ENCODE measurements around the gene ATP6V0A4.
"Not testable (repeated sequence)": the region's sequence is repeated elsewhere in the genome, so short reads cannot be mapped to it uniquely, and the experiment has no call there.

Gene ATP6V0A4

DNA sequence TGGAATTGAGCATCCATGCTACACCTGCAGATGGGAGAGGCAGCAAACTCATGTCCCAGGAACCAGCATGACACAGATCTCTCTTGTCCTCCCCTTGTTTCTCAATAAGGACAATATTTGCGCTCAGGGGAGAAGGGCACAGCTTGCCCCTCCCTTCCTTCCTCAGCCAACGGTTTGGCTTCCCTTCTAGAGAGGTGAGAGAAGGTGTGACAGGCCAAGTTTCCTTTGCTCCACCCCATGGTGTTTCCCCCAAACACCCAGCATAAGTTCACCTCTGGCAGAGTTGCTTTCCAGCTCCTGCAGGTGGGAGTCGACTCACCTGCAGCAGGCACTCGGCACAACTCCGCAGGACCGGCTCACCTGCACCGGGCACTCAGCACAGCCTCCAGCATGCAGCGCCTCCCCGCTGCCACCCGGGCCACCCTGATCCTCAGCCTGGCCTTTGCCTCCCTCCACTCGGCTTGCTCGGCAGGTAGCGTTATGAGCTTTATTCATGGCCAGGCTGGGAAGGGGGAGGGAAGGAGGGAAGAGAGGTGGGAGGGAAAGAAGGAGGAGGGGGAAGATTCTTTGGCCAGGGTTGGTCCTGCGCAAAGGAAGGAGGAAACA, at the start of gene ATP6V0A4, which contains the start of gene TMEM213:
TSS of gene ATP6V0A4 (minus strand) at position 482 of the 606 bp plus-strand sequence. CDS start 26,949 bp downstream, outside the sequence.
TSS of gene TMEM213 (plus strand) at position 280 of the 606 bp plus-strand sequence. CDS start at position 391, 111 bp downstream.
- DNase-seq (ENCODE audit: low read depth, low spot score), result no peak

- no peak for DNase-seq (ENCODE audit: low read depth, low spot score)
These were observed 47.7 kb upstream of the ATP6V0A4 start for GRCh38 chr7:138845711-138846110.

DNA sequence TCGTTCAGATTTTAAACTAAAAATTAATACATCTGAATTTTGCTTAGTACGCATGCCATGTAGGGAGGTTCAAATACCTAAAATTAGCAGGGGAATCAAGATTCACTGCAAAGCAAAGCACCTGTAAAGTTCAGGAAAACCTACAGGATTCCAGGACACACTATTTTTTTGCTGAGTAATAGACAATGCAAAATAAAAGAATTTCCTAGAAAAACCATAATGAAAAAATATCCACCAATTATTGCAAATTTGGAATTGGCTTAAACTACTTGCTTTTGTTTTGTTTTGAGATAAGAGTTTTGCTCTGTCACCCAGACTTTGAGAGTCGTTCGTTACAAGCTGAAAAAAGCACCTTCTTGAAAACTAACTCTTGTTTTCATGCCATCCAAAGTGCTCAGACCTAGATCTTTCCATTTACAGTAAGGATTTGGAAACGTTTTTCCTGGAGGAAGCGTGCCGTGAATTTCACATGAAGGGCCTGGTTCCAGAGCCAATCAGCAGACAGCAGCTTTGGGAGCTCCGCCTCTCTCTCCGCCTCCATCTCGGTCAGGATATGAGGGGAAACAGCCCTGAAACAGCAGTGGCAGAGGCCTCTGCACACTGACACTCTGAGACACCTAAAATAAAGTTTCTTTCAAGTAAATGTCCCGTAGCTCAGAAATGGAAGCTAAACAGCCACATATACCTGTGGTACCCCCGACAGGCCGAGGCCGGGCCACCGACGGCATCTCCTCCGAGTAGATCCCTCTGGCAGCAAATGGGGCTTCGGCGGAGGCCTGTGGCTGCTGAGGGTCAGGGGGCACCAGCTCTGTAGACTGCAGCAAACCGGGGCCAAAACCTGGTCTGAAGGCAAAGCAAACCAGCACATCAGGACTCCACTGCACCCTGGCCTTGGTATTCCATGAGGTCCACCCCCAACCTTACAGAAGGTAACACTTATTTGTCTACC, 45.9 kb upstream of the ATP6V0A4 start:
- no peak for DNase-seq (ENCODE audit: low read depth, low spot score)

DNA sequence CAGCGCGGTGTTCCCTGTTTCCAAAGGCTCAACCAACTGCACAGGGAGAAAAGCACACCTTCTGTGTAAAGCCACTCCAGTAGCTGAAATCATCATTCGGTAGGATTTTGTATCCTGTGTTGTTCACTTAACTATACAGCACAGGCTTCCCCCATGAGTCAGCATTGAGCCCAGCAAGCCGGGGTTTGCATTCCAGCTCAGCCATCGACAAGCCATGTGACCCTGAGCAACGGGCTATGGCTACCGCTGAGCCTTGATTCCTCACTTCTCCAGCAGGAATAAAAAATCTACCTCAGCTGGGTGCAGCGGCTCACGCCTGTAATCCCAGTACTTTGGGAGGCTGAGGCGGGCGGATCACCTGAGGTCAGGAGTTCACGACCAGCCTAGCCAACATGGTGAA, 44.1 kb upstream of the ATP6V0A4 start:
- DNase-seq (ENCODE audit: low read depth, low spot score), result peak; percentile 18

- no peak for DNase-seq (ENCODE audit: low read depth, low spot score)
These were observed 40.2 kb upstream of the ATP6V0A4 start for GRCh38 chr7:138838166-138838565.

GRCh38 chr7:138837627-138838026, 39.6 kb upstream of the ATP6V0A4 start:
- no peak for DNase-seq (ENCODE audit: low read depth, low spot score)

DNA sequence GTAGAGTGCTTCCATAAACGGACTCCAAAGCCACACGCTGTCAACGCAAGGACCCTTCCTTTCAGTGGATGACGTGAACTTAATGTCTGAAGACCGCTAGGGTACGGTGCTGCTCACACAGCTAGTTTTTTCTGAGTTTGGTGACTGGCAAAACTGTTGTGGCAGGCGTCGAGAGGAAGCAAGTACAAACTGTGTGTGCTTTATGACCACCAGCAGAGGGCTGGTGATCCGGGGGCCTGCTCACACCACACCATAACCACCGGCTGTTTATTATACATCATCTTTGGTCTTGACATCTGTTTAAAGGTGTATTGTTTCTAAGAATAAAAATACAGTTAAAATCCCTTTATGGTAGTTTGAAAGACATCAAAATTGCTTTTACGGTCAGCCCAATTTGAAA, 37.1 kb upstream of the ATP6V0A4 start:
- DNase-seq (ENCODE audit: low read depth, low spot score), result no peak

- DNase-seq (ENCODE audit: low read depth, low spot score), result no peak
These were observed 36.6 kb upstream of the ATP6V0A4 start for GRCh38 chr7:138834583-138834982.

DNA sequence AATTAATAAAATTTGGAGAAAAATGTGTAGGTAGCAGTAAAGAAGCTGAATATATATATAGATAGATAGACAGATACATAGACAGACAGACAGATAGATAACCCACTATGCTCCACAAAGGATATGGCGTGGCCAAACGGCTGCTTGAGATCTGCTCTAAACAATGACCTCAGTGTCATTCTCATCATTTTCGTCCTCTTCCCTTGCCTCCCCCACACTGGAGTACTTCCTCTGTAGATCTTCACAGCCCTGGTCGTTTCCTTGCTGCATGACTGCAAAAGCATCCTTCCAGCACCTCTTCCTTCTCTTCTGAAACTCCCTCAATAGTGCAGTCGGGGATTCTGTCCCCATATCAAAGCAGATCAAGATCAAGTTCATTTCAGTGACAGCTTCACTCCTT, 35.6 kb upstream of the ATP6V0A4 start:
- no peak for DNase-seq (ENCODE audit: low read depth, low spot score)

DNA sequence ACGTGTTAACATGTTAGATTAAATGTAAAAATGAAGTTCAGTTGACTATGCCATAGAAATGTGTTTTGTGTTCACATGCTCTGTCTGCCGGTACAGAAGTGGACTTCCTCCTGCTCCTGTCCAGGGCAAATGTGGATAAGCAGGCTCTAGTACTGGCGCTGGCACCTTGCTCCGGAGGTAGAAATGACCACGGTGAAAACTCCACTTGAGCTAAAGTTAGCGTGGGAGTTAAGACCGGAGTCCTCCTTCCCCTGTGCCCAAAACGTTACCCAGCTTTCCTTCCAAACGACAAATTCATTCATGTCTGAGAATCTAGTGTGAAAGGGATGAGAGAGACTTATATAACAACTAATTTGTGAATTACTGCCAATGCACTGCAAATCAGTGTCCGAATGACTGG, 35.0 kb upstream of the ATP6V0A4 start:
- no peak for DNase-seq (ENCODE audit: low read depth, low spot score)

- DNase-seq (ENCODE audit: low read depth, low spot score), result no peak
These were observed 31.3 kb upstream of the ATP6V0A4 start for GRCh38 chr7:138829335-138829734.

- no peak for DNase-seq (ENCODE audit: low read depth, low spot score)
These were observed 30.3 kb upstream of the ATP6V0A4 start for GRCh38 chr7:138828302-138828701.

DNA sequence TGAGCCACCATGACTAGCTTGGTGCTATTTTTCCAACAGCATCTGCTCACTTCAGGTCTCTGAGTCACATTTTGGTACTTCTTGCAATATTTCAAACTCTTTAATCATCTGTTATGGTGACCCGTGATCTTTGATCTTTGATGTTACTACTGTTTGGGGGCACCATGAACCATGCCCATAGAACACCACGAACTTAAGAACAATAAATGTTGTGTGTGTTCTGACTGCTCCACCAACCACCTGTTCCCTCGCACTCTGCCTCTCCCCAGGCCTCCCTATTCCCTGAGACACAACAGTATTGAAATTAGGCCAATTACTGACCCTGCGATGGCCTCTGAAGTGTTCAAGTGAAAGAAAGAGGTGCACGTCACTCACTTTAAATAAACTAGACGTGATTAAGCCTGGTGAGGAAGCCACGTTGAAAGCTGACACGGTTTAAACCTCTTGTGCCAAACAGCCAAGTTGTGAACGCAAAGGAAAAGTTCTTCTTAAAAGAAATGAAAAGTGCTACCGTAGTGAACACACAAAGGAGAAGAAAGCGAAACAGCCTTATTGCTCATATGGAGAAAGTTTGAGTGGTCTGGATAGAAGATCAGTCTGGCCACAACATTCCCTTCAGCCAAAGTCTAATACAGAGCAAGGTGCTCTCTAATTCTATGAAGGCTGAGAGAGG, 27.2 kb upstream of the ATP6V0A4 start:
- no peak for DNase-seq (ENCODE audit: low read depth, low spot score)

DNA sequence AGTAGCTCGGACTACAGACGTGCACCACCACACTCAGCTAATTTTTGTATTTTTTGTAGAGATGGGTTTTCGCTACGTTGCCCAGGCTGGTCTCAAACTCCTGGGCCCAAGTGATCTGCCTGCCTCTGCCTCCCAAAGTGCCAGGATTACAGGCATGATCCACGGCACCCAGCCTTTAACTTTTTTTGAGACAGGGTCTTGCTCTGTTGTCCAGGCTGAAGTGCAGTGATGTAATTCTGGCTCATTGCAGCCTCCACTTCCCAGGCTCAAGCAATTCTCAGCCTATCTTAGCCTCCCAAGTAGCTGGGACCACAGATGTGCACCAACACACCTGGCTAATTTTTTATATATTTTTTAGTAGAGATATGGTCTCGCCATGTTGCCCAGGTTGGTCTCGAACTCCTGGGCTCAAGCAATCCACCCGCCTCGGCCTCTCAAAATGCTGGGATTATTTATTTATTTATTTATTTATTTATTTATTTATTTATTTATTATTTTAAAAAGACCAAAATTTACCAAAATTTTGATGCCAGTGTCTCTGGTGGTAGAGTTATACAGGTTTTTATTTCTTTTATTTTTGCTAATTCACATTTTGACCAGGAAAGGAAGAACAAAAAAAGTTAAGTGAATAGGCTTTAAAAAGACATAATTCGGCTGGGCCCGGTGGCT, 25.0 kb upstream of the ATP6V0A4 start:
- DNase-seq (ENCODE audit: low read depth, low spot score), result no peak

GRCh38 chr7:138821912-138822311, 23.9 kb upstream of the ATP6V0A4 start:
- DNase-seq (ENCODE audit: low read depth, low spot score), result no peak

DNA sequence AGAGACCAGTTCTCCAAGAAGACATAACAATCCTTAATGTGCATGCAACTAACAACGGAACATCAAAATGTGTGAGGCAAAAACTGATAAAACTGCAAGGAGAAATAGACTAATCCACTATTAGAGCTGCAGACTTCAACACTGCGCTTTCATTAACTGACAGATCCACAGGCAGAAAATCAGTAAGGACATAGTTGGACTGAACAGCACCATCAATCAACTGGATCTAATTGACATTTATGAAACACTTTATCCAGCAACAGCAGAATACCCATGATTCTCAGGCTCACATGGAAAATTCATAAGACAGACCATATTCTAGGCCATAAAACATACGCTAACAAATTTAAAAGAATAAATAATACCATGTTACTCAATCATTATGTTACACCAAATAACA, 21.6 kb upstream of the ATP6V0A4 start:
- no peak for DNase-seq (ENCODE audit: low read depth, low spot score)

- no peak for DNase-seq (ENCODE audit: low read depth, low spot score)
These were observed 18.7 kb upstream of the ATP6V0A4 start for GRCh38 chr7:138816650-138817049.

GRCh38 chr7:138814816-138815332, 16.9 kb upstream of the ATP6V0A4 start:
- DNase-seq (ENCODE audit: low read depth, low spot score), result no peak

DNA sequence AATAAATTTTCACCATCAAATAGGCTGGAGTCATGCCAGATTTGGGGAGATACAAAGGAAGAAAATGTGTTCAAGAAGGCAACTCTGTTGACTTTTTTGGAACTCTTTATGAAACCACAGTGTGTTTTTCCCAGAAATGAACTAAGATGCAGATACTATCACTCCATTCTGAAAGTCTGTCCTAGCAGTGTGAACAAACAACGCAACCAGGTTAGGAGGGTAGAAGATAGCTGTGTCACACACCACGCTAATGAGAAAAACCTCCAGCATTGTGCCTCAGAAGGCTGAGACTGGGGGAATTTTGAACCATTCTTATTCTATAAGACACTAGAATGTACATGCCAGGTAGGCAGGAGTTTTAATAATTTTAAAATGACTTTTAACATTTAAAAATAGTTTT, 15.9 kb upstream of the ATP6V0A4 start:
- DNase-seq (ENCODE audit: low read depth, low spot score), result no peak

DNA sequence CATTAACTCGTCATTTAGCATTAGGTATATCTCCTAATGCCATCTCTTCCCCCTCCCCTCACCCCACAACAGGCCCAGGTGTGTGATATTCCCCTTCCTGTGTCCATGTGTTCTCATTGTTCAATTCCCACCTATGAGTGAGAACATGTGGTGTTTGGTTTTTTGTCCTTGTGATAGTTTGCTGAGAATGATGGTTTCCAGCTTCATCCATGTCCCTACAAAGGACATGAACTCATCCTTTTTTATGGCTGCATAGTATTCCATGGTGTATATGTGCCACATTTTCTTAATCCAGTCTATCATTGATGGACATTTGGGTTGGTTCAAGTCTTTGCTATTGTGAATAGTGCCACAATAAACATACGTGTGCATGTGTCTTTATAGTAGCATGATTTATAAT, 13.3 kb upstream of the ATP6V0A4 start:
- not testable (repeated sequence) for DNase-seq (ENCODE audit: low read depth, low spot score)

- DNase-seq (ENCODE audit: low read depth, low spot score), result no peak
These were observed 11.3 kb upstream of the ATP6V0A4 start for GRCh38 chr7:138809346-138809745.
